GM21447 (cell line): ENCODE results near the gene SPO11.

Experiments used
- ATAC-seq: cut with Tn5 transposase; IDR thresholded peaks from one replicate; pipeline ENCODE4 v1.9.1; 2021; ENCODE audit not compliant: unreplicated experiment

The SPO11 gene

GRCh38 chr20:57309544-57310115, 20.0 kb upstream of the SPO11 start:
- ATAC-seq: no peak

DNA sequence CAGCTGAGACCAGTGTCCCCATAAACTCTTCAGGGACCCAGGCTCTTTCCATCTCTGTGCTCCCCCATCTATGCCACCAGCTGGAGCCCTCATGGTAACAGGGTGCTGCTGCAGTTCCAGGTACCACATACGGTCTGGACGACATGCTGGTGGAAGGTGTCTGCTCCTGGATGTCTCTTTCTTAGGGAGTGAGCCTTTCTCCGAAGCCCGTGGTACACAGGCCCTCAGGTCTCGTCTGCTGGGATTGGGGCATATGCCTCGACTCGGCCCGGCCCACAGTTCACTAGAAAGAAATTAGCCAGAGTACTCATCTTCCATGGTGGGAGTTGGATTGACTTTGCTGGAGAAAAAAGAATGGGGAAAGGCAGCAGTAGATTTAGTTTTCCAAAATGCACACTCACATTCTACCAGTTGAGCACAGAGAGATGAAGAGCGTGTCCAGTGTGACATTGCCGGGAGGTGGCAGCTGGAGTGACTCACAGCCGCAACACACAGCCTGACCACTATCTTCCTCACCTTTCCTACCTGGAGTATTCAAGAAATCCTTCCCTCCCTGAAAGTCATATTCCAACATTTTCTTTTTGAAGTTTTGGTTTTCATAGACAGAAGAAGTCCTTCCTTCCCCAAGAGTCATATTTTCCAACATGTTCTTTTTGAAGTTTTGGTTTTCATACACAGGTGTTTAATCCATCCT, 18.6 kb upstream of the SPO11 start:
- no peak for ATAC-seq

- no peak for ATAC-seq
These were observed 17.5 kb upstream of the SPO11 start for GRCh38 chr20:57312138-57312537.

DNA sequence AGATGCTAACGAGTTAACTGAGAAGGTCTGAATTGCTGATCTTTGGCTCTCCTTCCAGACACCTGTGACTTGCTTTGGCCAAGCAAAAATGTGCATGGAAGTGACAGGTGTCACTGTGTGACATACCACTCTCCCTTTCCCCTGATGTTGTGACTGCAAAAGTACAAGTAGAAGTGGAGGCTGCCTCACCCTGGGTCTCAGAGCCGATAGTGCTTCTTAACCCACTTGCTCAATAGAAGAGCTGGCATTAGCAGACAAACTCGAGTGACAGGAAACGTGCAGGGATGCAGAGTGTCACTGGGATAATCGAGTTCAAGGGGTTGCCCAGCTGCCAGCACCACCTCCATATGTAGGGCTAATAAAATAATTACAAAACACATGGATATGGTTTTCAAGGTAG, 16.4 kb upstream of the SPO11 start:
- no peak for ATAC-seq

DNA sequence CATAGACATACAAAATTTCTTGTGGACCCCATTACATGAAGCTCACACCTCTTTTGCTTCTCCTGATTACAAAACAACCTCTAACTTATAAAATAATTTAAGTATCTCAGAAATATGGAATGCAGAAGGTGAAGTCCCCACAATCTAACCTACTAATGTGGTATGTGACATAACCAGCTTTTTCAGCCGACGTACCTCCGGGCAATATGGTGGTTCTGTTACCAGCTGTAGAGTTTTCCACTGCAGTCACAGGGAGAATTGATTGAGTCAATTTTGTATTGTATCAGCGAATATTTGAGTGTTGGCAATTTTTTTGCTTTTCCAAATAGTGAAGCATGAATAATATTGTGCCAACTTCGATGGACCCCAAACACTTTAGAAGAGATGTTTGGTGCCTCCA, 15.7 kb upstream of the SPO11 start:
- no peak for ATAC-seq

DNA sequence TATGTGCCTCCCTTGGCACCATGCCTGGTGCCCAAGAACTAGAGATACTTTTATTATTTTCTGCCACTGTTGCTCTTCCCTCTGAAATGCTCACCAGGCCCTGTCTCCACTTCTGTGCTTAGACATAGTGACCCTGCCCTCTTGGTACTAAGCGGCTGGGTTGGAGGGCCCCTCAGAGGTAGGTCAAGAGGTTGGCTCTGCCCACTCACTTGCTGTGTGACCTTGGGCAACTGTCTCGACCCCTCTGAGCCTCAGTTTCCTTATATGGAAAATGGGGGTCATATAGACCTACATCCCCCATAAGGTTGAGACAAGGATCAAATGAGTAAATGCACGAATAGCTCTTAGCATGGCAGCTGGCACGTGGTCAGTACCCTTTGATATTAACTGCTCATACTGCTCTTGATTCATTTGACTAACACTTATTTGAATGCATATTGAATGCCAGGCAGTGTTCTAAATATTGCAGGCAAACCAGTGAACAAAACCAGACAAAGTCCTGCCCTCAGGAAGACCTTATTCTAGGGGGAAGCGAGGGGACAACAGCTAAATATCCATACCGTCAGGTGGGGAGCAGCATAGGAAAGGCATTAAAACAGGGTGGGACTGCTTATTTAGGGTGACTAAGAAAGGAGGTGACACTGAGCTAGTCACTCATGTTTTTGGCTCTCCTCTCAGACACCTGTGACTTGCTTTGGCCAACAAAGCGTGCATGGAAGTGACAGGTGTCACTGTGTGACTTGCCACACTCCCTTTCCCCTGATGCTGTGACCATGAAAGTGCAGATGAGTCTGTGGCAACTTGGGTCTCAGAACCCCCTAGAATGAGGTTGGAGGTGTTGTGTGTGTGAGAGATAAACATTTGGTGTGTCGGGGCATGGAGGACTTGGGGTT, 14.3 kb upstream of the SPO11 start:
- no peak for ATAC-seq

GRCh38 chr20:57315976-57316480, 13.6 kb upstream of the SPO11 start:
- no peak for ATAC-seq

DNA sequence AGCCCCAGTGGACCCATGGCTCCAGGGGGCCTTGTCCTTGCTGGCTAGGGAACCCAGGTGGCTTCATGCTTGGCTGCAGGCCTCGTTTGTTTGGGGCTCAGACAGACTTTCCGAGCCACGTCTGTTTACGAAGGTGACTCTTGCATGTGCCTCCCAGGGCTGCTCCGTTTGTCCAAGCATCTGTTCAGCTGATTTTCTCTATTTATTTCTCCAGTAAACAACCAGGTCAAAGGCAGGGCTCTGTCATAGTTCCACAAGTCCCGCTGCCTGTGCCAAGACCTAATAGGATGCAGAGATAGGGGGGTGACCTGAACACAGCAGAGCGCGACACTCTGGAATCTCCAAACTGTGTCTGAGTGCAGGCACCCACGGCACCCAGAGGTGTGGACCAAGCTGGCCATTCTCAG, 12.8 kb upstream of the SPO11 start:
- ATAC-seq: no peak

DNA sequence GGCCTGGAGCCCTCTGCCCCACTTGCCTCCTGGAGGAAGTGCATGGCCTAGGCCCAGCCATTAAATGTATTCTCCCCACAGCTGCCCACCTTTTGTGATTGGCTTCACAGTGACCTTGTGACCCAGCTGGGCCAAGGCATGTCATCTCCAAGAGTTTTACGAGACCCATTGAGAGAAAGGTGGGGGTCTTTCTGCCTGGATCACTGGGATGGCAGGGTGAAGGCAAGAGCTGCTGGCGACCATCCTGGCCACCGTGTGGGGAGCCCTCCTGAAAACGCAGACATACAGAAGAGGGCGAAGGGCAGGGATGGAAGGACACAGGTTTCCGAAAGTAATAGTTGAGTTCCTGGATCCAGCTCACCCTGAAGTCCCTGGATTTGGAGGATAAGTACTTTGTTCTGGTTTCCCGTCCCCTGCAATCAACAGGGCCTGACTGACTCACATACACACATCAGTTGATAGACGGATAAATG, 12.3 kb upstream of the SPO11 start:
- ATAC-seq: no peak

DNA sequence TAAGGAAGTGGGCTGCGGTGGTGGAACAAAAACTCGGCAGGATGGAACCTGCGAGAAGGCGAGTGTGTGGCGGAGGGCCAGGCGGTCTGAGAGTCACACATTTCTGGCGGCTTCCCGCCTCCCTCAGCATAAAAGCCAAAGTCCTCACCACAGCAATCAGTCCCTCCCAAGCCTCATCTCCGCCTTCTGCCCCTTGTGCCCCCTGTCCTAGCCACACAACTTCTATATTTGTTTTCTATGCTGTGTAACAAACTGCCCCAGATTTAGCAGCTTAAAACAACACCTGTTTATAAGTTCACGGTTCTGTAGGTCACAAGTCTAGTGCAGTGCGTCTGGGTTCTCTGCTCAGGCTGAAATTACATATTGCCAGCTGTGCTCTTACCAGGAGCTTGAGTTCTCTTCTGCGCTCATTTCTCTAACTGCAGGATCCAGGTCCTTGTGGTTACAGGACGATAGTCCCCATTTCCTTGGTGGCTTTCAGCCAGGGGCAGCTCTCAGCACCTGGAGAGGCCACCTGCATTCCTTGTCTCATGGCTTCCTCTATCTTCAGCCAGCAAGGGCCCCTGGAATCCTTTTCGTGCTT, 11.7 kb upstream of the SPO11 start:
- no peak for ATAC-seq

DNA sequence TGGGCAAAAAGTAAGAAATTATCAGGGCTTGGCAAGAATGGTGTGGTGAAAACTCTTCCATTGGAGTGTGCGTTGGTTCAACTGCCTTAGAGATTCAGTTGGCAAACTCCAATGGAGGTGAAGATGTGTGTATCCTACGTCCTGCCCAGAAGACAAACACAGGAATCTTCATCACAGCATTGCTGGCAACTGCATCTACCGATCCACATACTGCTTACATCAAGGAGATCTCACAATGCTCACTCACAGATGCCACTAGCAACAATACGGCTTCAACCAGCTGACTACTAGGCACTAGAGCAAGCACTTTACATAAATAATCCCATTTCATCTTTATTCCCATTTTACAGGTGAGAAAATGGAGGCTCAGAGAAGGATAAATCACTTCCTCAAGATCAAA, 10.0 kb upstream of the SPO11 start:
- ATAC-seq: no peak

DNA sequence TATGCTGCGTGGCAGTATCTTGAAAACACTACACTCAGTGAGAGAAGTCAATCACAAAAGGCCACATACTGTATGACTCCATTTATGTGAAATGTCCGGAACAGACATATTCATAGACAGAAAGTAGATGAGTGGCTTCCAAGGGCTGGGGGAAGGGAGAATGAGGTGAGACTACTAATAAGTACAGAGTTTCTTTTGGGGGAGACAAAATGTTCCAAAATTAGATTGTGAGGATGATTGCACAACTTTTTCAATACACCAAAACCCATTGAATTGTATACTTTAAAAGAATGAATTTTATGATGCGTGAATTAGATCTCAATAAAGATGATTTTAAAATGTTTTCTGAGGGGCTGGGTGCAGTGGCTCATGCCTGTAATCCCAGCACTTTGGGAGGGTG, 9.2 kb upstream of the SPO11 start:
- ATAC-seq: no peak

- ATAC-seq: no peak
These were observed 8.5 kb upstream of the SPO11 start for GRCh38 chr20:57321142-57321541.

- ATAC-seq: no peak
These were observed 7.1 kb upstream of the SPO11 start for GRCh38 chr20:57322476-57322875.

DNA sequence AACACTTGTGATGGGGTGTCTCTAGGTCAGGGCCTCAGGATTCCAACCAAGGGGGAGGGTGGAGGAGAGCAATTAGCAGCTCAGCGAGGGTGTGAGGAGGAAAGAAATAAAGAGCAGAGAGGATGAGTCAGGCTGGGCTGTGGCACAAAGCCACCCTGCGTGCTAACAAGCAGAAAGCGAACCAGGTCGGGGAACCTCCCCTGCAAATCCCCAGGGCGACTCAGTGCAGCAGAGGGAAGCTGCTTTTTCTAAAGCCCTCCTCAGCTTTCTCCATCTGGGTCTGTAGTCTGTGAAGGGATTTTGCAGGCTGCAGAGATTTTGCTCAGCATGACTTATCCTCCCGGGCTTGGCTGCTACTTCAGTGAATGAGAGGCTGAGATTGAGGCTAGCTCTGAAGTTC, 6.6 kb upstream of the SPO11 start:
- no peak for ATAC-seq

DNA sequence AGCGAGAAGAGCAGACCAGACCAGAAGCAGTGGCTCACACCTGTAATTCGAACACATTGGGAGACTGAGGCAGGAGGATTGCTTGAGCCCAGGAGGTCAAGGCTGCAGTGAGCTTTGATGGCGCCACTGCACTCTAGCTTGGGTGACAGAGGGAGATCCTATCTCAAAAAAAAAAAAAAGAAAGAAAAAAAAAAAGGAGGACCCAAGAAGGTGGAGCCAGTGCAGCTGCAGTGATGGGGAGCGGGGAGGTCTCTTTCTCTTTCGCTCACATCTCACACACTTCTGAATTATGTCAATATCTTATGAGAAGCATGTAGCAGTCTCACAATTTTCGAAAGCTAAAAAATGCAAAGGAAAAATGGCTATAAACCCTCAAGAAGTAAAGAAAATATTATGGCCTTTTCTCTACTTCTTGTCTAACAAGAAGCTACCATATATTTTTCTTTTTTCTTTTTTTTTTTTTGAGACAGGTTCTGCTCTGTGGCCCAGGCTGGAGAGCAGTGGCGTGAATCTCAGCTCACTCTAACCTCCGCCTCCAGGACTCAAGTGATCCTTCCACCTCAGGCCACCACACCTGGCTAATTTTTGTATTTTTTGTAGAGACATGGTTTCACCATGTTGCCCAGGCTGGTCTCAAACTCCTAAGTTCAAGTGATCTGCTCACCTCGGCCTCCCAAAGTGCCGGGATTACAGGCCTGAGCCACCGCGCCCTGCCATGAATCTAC, 3.8 kb upstream of the SPO11 start:
- ATAC-seq: no peak

DNA sequence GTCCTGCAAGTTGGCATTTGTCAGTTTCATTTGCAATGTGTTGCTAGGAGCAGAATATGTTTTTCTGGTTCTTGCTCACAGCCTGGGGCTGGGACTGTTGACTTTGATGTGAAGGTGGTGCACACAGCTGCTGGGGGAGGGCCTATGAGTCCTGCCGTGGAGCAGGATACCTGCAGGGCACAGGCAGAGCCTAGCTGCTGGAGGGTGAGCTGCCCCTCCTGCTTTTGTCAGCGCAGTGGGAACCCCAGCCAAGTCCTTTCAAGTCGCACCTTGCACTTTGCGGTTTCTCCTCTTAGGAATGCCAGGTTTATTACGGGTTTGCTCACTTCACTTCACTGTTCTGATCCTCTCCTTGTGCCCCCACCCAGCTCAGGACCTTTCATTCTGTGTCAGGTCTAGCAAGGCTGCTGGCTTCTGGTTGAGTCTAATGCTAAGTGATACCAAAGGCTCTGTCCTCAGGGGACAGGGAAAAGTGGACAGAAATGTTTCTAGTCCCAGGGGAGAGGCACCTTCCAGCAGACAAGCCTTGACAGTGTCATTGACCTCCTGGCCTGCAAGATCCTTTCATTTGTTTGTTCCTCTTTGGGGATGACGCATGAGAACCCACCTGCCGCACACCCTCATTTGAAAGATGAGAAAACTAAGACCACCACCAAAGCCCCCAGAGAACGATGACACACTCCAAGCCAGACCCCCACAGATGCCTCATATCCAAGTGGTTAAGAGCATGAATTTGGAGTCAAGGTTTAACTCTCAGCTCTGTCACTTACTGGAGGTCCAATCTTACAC, 2.7 kb upstream of the SPO11 start:
- ATAC-seq: no peak

- ATAC-seq: no peak
These were observed 1.8 kb upstream of the SPO11 start for GRCh38 chr20:57327820-57328219.

- ATAC-seq: no peak
These were observed 1.4 kb downstream of the SPO11 start for GRCh38 chr20:57330998-57331397.
